GM18507 (cell line): ENCODE data around the gene EFNA4.

Source experiments
- DNase-seq: peaks from one replicate; pipeline ENCODE4 v3.0.0; 2011; ENCODE audit warnings: low read depth; ENCODE audit not compliant: insufficient read length; ENCODE audit errors: extremely low spot score
- FAIRE-seq: peaks from 2 replicates; lab custom pipeline; 2011; peaks lifted over from hg19 to GRCh38; lab: Jason Lieb, UNC

Gene EFNA4

DNA sequence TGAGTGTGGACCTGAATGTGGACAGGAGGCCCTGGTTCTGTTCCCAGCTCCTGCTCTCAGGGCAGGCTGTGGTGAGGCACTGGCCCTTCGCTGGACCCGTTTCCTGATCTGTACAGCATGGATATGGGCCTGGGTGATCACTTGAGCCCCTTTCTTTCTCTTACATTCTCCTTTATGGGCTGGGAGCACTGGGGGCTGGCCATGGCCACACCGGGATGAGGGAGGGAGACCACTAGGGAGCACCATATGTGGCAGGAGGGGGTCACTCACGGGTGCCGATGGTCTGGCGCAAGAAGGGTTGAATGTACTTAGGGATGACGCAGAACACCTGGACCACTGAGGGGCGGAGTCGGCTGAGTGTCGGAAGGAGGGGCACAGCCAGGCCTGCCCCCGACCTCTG, 32.6 kb upstream of the EFNA4 start:
- FAIRE-seq (no peak), DNase-seq (no peak)

DNA sequence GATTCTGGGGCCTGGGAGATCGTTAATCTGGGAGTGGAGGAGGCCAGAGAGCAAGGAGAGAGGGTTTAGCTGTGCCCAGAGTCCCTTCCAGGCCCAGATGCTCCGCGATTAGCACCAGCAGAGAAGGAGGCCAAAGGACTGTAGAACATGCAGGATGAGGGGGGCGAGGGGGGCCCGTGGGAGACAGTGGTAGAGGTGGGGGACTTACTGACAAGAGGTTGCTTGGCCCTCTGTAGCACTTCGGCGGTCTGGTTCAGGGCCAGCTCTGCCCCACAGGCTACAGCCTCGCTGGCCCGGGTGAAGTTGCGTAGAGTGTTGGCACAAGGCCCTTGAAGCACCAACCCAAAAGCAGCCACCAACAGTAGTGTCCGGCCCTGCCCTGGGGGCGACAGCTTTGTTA, 30.7 kb upstream of the EFNA4 start:
- DNase-seq: no peak
- FAIRE-seq: no peak

DNA sequence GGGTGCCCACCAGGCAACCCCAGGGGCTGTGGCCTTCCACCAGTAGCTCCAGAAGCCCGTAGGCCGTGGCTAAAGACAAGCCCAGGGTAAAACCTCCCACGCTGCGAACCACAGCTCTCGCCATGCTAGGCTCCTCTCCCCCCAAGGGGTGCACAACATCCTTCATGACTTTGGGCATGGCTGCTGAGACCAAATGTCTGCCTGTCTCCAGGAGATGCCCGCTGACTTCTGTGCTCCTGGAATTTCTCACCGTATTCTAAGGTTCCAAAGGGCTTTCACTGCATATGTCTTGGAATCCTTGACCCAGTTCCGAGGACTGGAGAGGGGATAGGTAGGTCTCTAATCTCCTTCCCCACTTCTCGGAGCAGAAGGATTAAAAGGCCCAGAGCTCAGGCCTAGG, 30.0 kb upstream of the EFNA4 start, which contains the start of the genes DCST1 and DCST2:
TSS of gene DCST1 (plus strand) at position 301 of the 400 bp plus-strand sequence. CDS start 213 bp downstream, outside the sequence.
TSS of gene DCST2 (minus strand) at position 258 of the 400 bp plus-strand sequence. CDS start at position 178, 80 bp downstream.
- no peak for FAIRE-seq
- no peak for DNase-seq

DNA sequence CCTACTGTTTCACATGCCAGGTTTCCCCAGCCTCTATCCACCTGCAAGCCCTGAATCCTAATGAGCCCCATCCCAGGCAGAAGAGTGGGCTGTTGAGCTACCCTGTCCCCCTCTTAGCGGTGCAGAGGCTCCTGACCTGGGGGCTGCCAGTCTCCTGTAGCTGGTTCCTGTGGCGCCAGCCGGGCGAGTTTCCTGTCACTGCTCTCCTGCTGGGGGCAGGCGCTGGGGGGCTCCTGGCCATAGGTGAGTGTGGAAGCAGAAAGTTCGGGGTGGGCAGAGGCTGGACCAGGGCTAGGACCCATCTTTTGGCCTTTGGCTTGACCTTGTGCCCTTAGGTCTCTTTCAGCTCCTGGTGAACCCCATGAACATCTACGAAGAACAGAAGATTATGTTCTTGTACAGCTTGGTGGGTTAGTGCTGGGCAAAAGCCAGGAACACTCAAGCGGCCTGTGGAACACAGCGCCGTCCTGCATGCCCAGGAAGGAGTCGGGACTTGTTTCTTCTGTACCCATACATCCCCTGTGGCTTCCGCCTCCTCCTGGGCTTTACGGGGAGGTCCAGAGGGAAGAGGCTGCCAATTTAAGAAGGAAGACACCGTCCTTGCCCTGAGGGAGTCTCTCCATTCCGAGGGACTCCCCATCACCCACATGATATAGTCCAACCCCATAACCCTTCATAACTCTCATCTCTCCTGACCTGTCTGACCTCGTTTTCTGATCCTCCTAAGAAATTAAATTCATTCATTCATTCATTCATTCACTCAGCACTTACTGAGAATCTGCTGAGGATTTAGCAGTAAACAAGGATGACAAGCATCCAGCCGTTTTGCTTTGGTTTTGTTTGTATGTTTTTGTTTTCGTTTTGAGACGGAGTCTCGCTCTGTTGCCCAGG, 29.0 kb upstream of the EFNA4 start:
- no peak for FAIRE-seq
- DNase-seq: no peak

DNA sequence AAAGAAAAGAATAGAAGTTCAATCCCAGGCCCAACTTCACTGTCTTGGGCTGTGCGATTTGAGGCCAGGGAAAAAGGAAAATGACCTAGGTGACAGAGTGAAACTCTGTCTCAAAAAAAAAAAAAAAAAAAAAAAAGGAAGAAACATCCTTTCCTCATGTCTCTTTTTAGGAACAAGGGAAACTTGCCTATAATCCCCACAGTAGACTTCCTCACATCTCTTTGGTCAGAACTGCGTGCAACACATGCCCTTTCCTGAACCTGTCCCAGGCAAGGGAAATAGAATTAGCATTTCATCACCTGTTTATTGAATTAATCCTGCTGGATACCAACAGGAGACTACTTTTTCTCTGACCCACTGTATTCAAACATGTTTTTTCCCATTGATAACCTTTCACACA, 27.6 kb upstream of the EFNA4 start:
- no peak for FAIRE-seq
- DNase-seq: no peak

DNA sequence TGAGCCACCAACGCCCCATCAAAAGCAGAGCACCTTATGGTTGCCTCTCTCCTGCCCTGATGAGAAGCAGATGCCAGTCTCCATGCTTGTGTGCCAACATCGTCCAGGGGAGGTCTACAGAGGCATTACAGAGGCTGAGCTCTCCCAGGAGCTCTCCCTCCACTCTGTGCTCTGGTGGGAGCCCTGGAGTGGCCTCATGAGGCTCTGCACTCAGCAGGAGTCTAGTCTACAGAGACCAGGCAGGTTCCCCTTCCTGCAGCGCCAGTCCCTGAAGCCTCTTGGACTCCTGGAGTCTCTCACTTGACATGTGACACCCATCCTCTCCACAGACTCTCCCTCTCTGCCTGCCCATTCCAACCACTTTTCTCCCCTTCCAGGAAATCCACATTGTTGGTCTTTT, 26.5 kb upstream of the EFNA4 start:
- FAIRE-seq: no peak

DNA sequence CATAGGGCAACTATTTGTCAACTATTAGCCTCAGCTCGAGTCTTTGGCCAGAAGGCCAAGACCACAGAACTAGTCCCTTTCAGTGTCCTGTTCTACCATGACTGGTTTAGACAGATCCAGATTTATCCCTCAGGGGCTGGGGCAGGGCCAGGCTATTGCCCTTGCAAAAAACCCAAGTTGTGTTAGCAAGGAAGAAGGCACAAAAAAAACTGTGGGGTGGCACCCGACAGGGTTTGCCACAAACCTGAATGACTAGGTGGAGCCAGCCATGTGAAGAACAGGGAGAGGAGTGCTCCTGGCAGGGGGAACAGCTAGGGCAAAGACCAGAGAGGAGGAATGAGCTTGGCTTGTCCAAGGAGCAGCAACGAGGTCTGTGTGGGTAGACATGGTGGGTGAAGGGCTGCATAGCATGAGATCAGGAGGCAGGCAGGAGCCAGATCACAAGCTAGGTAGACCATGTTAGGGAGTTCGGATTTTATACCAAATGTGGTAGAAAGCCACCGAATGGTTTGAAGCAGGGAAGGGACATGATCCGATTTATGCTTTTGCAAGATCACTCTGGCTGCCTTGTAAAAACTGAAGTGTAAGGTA, 25.6 kb upstream of the EFNA4 start:
- FAIRE-seq (no peak), DNase-seq (no peak)

More for the DNA sequence above, 26.5 kb upstream of the EFNA4 start:
- DNase-seq: no peak

DNA sequence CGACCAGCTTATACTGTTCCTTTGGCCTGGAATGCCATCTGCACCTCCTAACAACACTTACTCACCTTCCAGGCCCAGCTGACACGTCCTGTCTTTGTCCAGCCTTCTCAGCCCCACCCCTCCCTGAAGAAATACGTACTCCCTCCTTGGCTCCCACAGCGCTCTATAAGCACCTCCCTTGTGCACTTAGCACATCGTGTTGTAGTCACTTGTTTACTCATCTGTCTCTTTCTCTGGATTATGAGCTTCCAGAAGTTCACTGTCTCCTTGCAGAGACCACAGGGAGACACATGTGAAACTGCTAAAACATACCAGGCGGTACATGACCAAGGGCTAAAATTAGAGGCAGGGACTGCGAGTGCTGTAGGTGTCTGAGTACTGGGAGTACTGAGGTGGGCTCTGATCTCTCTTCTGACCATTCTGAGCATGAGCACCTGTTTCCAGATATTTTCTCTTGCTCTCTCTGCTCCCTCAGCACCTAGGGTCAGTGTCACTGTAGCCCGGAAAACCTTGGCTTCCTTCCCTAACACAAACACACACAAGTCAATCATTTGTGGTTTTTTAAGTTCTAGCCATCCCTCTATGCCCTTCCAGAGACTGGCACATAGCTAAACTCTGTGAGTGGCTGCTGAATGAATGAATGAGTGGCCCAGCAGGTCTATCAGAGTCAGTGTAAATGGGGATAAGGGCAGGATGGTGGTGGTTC, 24.8 kb upstream of the EFNA4 start:
- FAIRE-seq (no peak), DNase-seq (no peak)

DNA sequence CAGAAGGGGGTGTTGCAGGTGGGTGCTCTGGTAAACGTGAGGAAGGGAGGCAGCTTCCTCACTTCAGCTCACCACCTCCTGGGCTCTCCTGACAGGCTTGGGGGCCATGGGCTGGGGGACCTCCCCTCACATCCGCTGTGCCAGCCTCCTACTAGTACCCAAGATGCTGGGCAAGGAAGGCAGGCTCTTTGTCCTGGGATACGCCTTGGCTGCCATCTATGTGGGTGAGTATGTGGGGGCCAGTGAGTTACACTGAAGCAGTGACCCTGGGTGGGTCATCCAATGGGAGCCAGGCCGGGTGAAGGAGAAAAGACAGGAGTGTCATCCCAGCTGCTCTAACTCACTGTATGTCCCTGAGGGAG, 24.3 kb upstream of the EFNA4 start:
- DNase-seq (no peak), FAIRE-seq (no peak)

DNA sequence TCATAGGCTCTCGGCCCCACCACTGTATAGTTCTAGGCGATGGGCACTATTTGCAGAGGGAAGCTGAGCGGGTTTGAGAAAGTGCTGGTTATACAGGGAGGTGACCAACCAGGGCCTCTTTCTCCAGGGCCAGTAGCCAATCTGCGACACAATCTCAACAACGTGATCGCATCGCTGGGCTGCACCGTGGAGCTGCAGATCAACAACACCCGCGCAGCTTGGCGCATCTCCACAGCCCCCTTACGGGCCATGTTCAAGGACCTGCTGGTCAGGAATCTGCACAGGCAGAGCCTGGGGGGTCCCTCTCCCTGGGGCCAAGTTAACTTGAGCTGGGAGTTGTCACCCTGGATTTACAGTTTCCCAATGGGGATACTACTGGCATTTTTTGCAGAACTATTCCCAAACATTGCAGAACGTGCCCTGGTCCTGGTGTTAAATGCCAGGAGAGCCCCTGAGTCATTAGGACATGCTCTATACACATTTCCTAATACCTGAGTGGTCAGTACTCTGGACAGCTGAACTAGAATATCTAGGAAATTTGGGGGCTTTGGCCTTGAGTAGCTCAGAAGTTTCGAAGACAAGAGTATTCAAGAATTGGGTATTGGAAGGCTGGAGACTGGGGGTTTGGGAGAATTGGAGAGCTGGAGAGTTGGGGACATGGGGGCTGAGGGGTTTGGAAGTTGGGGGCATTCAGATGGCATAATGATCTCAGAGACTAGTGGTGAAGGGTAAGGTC, 23.0 kb upstream of the EFNA4 start:
- no peak for FAIRE-seq
- no peak for DNase-seq

DNA sequence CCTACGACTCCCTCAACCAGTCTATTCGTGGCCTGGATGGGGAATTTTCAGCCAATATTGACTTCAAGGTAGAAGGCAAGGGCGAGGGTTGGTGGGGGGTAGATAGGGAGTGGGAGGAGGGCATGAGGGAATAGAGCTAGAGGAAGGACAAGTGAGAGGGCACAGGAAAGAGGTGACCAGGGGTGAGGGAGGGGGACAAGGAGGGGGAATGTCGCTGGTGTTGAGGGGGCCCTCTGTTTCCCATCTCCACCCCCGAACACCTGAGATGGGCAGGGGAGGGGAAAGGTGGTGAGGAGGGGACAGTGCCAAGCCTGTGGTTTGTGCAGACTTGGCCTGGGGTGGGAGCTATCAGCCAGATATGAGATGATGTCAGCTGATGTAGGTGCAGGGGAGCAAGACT, 20.8 kb upstream of the EFNA4 start:
- DNase-seq: no peak
- no peak for FAIRE-seq

DNA sequence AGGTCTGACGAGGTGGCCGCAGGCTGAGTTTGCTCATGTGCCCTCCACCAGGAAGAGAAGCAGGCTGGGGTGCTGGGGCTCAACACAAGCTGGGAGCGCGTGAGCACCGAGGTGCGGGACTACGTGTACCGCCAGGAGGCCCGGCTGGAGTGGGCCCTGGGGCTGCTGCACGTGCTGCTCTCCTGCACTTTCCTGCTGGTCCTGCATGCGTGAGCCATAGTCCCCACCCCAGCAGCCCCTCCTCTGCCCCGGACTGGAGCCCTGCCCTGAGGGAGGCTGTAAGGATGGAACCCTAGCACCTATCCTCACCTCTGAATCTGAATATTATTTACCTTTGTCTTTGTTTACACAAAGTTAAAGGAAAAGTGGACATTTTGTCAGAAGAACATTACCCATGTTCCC, 20.2 kb upstream of the EFNA4 start:
- FAIRE-seq (no peak), DNase-seq (no peak)

DNA sequence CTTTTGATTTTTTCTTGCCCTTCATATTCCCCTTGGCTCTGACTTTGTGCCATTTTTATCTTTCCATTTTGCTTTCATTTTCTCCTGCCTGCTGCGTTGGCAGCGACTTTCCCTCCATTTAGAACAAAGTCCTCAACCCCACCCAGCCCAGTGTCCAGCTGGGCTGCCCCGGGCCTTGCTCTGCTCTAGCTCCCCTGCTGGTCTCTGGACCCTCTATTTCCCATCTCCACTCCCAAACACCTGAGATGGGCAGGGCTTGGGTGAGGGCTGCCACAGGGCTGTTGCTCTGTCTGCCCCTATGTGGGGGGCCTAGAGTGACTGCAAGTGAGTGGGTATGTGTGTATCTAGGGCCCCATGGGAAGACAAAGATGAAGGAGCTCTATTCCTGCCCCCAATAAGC, 19.7 kb upstream of the EFNA4 start:
- no peak for FAIRE-seq

DNA sequence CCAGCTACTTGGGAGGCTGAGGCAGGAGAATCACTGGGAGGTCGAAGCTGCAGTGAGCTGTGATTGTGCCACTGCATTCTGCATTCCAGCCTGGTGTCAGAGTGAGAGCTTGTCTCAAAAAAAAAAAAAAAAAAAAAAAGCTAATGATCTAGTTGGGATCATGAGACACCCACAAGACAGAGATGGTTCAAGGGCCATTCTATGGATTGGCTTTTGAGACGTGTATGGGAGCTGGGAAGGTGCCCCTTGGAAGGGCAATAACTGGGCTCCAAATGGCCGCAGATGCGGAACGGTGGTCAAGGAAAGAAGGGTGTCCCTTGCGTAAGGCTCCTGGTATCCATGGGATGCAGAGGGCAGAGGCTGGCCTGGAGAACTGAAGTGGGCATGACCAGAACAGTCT, 19.2 kb upstream of the EFNA4 start:
- DNase-seq (no peak), FAIRE-seq (no peak)

More for the DNA sequence above, 19.7 kb upstream of the EFNA4 start:
- no peak for DNase-seq

DNA sequence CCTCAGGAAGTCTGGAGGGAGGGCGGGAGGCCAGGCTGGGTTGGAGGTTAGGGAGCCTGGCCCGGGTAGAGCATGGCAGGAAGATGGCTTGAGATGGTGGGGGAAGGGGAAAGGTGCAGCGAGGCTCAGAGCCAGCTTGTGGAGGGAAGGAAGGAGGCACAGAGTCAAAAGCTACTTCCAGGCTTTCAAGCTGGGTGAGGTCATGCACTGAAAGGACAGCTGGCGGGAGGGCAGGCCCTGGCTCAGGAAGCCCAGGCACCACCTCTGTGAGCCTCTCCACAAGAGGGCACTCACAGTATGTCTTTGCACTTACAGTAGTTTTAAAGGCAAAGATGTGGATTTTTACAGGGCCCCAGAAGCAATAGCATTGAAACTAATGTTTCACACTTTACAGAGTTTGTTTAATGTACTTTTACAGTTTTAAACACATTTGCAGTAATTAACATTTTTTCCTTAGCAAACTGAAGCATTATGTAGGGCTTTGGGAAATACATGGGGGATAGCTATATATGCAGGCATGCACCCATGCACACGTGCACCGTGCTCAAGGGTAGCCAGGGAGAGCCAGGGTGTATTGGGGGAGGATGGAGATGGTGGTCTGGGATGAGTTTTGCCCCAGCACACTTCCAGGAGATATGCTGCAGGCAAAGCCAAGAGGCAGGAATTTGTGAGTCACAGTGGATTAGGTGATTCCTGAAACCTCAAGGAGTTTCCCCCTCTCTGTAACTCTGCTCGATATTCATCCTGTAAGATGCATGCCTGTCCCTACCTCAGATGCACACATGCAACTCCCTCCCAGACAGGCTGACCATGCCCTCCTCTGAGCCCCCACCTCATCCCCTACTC, 18.5 kb upstream of the EFNA4 start:
- FAIRE-seq (peak; percentile 85), DNase-seq (peak; percentile 50)

DNA sequence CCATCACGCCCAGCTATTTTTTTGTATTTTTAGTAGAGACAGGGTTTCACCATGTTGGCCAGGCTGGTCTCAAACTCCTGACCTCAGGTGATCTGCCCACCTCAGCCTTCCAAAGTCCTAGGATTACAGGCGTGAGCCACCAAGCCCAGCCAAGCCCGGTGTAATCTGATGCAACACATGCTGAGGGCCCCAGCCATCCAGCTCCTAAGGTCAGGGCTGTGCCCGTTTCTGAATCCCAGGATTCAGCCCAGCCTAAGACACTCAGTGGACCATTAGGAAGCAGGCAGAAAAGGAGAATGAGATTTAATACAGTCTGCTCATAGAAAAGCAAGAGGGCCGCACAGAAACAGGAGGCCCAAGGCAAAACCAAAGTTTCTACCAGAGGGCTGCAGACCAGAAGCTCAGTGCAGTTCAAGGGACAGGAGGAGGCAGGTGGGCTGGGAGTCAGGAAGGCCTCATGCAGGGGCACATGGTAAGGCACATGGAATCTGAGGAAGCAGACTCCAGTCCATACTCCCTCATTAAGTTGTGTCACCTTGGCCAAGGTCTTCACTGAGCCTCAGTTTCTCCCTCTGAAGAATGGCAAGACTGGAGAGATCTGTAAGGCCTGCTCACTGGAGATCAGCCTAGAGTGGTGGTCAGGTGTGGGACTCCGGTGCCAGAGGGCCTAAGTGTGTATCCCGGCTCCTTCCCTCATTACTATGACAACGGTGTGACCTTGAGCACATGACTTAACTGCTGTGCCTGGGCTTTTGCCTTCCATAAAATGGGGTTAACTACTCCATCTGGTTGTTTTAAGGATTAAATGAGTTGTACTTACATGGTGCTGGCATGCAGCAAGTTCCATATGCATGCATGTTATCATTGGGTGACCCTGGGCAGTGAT, 14.8 kb upstream of the EFNA4 start:
- FAIRE-seq: no peak

DNA sequence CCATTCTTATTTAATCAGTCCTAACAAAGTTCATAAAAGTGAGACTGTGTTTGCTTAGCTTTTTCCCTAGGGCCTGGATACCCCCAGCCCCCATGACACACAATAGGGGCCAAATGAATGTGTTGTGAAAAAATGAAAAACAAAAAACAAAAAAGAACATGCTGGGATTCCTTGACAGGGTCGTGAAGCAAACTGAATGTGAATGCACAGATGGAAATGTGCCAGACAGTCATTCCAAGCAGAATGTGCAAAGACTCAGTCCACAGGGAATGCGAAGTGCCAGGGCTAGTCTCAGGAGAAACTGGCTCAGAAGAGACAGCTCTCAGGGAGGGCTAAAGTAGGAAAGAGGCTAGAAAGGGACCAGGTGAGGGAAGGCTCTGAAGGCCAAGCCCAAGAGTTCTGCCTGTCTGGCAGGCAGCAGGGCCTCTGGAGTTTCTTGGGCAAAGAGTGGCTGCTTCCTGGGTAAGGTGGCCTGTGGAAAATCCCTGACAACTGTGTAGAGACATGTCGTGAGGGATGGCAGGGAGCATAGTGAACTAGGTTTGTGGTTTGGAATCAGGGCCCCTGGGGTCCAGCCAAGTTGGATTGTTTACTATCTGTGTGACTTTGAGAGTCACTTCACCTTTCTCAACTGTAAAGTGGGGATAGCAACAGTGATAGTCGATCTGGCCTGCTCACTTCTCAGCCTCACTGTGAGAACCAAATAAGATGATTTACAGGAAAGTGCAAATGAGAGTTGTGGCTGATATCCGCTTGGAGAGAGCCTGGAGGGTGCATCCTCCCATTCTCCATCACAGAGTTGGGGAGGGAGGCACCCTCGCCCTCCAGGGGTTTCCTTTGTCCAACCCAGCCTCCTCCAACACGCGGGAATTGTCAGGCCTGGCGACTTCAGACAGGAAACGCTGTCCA, 13.6 kb upstream of the EFNA4 start:
- FAIRE-seq (no peak), DNase-seq (no peak)

More for the DNA sequence above, 14.8 kb upstream of the EFNA4 start:
- no peak for DNase-seq
